WTC11 (cell line): ENCODE results near the gene STXBP5. TPM values are rescaled to one million over a fixed set of nuclear protein-coding genes. Genes with fewer than 3 reads are reported as not detected.
"Not testable (repeated sequence)": the region's sequence is repeated elsewhere in the genome, so short reads cannot be mapped to it uniquely, and the experiment has no call there.

ENCODE experiments used
- ATAC-seq: fragments of 200-7000 bp; cut with Tn5 transposase; 2 replicates; pipeline ENCODE4 v1.10.0; 2021; ENCODE audit warnings: mild to moderate bottlenecking, moderate library complexity
- CTCF ChIA-PET: fragments of 300-600 bp; sonication (Branson Sonifier 250); formaldehyde crosslinking; loops from one replicate; lab custom pipeline; 2021; ENCODE audit warnings: antibody characterized with exemption; lab: Charles Lee
- POLR2A ChIA-PET: fragments of 350-600 bp; sonication (Branson Sonifier 250); formaldehyde crosslinking; loops from one replicate; lab custom pipeline; 2021; ENCODE audit warnings: antibody characterized with exemption; lab: Charles Lee
- DNase-seq: peaks from one replicate; pipeline ENCODE4 v3.0.0; 2021; ENCODE audit warnings: low spot score
- H3K27ac Mint-ChIP-seq: 2 replicates; pipeline ENCODE4 v1.8.0; 2021; ENCODE audit warnings: mixed read lengths
- H3K27me3 Mint-ChIP-seq: 2 replicates; pipeline ENCODE4 v1.8.0; 2021; ENCODE audit warnings: low read depth, mild to moderate bottlenecking, moderate library complexity, mixed read lengths
- H3K36me3 Mint-ChIP-seq: 2 replicates; pipeline ENCODE4 v1.8.0; 2021; ENCODE audit warnings: mixed read lengths
- H3K4me1 Mint-ChIP-seq: 2 replicates; pipeline ENCODE4 v1.8.0; 2022; ENCODE audit warnings: mixed read lengths
- H3K4me3 Mint-ChIP-seq: 2 replicates; pipeline ENCODE4 v1.8.0; 2021; ENCODE audit warnings: mild to moderate bottlenecking, moderate library complexity, mixed read lengths
- H3K9me3 Mint-ChIP-seq: 2 replicates; pipeline ENCODE4 v1.8.0; 2021; ENCODE audit warnings: mixed read lengths
- CREB1 ChIP-seq: sonication (generic); formaldehyde crosslinking; IDR thresholded peaks from 2 replicates; pipeline ENCODE4 v1.8.0; 2023; ENCODE audit warnings: mild to moderate bottlenecking, missing genetic modification reagents
- HMGXB4 ChIP-seq: sonication (generic); formaldehyde crosslinking; IDR thresholded peaks from 2 replicates; pipeline ENCODE4 v1.8.1; 2023; ENCODE audit warnings: mild to moderate bottlenecking, moderate library complexity, missing genetic modification reagents
- NR2C2 ChIP-seq: sonication (generic); formaldehyde crosslinking; IDR thresholded peaks from 2 replicates; pipeline ENCODE4 v1.8.0; 2022; ENCODE audit warnings: mild to moderate bottlenecking, missing genetic modification reagents
- SP1 ChIP-seq: sonication (generic); formaldehyde crosslinking; conservative IDR thresholded peaks from 2 replicates; pipeline ENCODE4 v1.8.1; 2022; ENCODE audit warnings: missing genetic modification reagents
- TP53 ChIP-seq: sonication (generic); formaldehyde crosslinking; IDR thresholded peaks from 2 replicates; pipeline ENCODE4 v1.8.1; 2023; ENCODE audit warnings: mild to moderate bottlenecking, missing genetic modification reagents
- ZNF121 ChIP-seq: sonication (generic); formaldehyde crosslinking; IDR thresholded peaks from 2 replicates; pipeline ENCODE4 v1.8.0; 2023; ENCODE audit warnings: missing genetic modification reagents
- ZNF263 ChIP-seq: sonication (generic); formaldehyde crosslinking; IDR thresholded peaks from 2 replicates; pipeline ENCODE4 v1.8.1; 2022; ENCODE audit warnings: low read depth, mild to moderate bottlenecking, moderate library complexity, missing genetic modification reagents
- ZNF317 ChIP-seq: sonication (generic); formaldehyde crosslinking; IDR thresholded peaks from 2 replicates; pipeline ENCODE4 v1.8.1; 2023; ENCODE audit warnings: low read depth, mild to moderate bottlenecking, moderate library complexity, missing genetic modification reagents, borderline replicate concordance
- ZNF416 ChIP-seq: fragments of 250-450 bp; sonication (Bioruptor Pico); IDR thresholded peaks from 2 replicates; pipeline ENCODE4 v1.9.0; 2021; ENCODE audit warnings: mild to moderate bottlenecking, inconsistent platforms
- total RNA-seq: library from RNA; stranded (reverse); gene quantifications from 3 replicates; pipeline ENCODE4 v1.2.3, GENCODE V29; 2021
- TF ChIP-seq, protein P1 (sequence below): sonication (generic); formaldehyde crosslinking; IDR thresholded peaks from 2 replicates; pipeline ENCODE4 v1.8.1; 2023; ENCODE audit warnings: mild to moderate bottlenecking, missing genetic modification reagents
- TF ChIP-seq, protein P2 (sequence below): sonication (generic); formaldehyde crosslinking; conservative IDR thresholded peaks from 2 replicates; pipeline ENCODE4 v1.8.1; 2022; ENCODE audit warnings: mild to moderate bottlenecking, missing genetic modification reagents
- TF ChIP-seq, protein P3 (sequence below): sonication (generic); formaldehyde crosslinking; IDR thresholded peaks from 2 replicates; pipeline ENCODE4 v1.8.1; 2022; ENCODE audit warnings: missing genetic modification reagents, borderline replicate concordance
- TF ChIP-seq, protein P4 (sequence below): fragments of 250-450 bp; sonication (Bioruptor Pico); conservative IDR thresholded peaks from 2 replicates; pipeline ENCODE4 v1.9.0; 2021; ENCODE audit warnings: mild to moderate bottlenecking
- TF ChIP-seq, protein P5 (sequence below): sonication (generic); formaldehyde crosslinking; IDR thresholded peaks from 2 replicates; pipeline ENCODE4 v1.8.0; 2022; ENCODE audit warnings: mild to moderate bottlenecking, missing genetic modification reagents

The STXBP5 gene
- total RNA-seq, 1 experiment from 2014 or later = 13.2 TPM

DNA sequence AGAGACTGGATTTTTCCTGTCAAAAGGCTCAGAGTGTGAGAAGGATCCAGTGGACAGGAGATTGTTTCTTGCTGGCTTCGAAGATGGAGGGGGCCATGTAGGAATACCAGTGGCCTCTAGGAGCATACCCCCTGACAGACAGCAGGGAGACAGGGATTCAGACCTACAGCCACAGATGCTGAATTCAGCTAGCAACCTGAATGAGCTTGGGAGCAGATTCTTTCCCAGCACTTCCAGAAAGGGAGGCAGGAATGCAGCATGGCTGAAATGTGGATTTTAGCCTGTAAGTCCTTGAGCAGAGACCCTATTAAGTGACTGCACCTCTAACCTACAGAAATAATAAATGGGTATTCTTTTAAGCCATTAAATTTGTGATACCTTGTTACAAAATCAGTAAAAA, 44.6 kb downstream of the STXBP5 start:
- CTCF ChIA-PET = interaction anchor here (1.3 kb wide), 1 partner anchor 44 kb away, joined by 3 read pairs; no protein-coding TSS in a partner anchor
- POLR2A ChIA-PET = no interaction called here
- TF ChIP-seq ZNF263 (CRISPR knock-in tag) (no peak), ZNF317 (CRISPR knock-in tag) (no peak), ZNF416 (CRISPR knock-in tag) (no peak), TP53 (CRISPR knock-in tag) (no peak), HMGXB4 (CRISPR knock-in tag) (no peak)
- TF ChIP-seq, protein P1, sequence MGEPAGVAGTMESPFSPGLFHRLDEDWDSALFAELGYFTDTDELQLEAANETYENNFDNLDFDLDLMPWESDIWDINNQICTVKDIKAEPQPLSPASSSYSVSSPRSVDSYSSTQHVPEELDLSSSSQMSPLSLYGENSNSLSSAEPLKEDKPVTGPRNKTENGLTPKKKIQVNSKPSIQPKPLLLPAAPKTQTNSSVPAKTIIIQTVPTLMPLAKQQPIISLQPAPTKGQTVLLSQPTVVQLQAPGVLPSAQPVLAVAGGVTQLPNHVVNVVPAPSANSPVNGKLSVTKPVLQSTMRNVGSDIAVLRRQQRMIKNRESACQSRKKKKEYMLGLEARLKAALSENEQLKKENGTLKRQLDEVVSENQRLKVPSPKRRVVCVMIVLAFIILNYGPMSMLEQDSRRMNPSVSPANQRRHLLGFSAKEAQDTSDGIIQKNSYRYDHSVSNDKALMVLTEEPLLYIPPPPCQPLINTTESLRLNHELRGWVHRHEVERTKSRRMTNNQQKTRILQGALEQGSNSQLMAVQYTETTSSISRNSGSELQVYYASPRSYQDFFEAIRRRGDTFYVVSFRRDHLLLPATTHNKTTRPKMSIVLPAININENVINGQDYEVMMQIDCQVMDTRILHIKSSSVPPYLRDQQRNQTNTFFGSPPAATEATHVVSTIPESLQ = no peak
- TF ChIP-seq, protein P2, sequence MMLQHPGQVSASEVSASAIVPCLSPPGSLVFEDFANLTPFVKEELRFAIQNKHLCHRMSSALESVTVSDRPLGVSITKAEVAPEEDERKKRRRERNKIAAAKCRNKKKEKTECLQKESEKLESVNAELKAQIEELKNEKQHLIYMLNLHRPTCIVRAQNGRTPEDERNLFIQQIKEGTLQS (CRISPR knock-in tag) = no peak
- TF ChIP-seq, protein P3, sequence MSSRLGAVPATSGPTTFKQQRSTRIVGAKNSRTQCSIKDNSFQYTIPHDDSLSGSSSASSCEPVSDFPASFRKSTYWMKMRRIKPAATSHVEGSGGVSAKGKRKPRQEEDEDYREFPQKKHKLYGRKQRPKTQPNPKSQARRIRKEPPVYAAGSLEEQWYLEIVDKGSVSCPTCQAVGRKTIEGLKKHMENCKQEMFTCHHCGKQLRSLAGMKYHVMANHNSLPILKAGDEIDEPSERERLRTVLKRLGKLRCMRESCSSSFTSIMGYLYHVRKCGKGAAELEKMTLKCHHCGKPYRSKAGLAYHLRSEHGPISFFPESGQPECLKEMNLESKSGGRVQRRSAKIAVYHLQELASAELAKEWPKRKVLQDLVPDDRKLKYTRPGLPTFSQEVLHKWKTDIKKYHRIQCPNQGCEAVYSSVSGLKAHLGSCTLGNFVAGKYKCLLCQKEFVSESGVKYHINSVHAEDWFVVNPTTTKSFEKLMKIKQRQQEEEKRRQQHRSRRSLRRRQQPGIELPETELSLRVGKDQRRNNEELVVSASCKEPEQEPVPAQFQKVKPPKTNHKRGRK (CRISPR knock-in tag) = no peak
- TF ChIP-seq, protein P4, sequence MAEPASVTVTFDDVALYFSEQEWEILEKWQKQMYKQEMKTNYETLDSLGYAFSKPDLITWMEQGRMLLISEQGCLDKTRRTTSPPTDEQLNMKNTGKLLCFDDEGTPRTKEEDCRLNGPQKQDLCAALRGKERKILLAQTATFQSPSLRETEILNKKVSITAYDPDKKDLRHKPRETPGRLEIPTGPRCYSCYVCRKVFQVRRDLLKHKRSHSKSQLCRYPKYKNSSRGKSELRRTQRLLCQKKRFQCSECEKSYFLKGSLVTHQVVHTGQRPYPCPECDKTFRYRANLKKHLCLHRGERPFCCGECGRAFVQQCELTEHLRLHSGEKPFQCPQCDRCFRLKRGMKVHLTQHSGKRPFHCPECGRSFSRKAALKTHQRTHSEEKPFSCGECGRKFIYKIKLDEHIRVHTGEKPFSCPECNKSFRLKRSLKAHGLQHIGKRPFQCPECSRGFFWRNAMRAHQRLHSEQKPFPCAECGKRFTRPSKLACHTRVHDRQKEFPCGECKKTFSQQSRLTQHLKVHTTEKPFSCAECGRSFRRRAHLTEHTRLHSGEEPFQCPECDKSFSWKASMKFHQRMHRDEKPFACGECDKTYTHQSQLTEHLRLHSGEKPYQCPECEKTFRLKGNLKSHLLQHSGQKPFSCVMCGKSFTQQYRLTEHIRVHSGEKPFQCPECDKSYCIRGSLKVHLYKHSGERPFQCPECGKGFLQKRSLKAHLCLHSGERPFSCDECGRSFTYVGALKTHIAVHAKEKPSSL (CRISPR knock-in tag) = no peak
- TF ChIP-seq, protein P5, sequence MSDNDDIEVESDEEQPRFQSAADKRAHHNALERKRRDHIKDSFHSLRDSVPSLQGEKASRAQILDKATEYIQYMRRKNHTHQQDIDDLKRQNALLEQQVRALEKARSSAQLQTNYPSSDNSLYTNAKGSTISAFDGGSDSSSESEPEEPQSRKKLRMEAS (CRISPR knock-in tag) = no peak
- H3K27ac Mint-ChIP-seq = peak overlapping the region; percentile 63
- H3K9me3 Mint-ChIP-seq = peaks cover 19% of the 10 kb centered on the region
- DNase-seq (peak; percentile 13), ATAC-seq (peak; percentile 91)
- H3K27me3 Mint-ChIP-seq = no peaks in the 10 kb centered on the region
- peaks cover 44% of the 10 kb centered on the region for H3K36me3 Mint-ChIP-seq
- H3K4me3 Mint-ChIP-seq = no peak overlapping the region
- H3K4me1 Mint-ChIP-seq = peaks cover 28% of the 10 kb centered on the region

DNA sequence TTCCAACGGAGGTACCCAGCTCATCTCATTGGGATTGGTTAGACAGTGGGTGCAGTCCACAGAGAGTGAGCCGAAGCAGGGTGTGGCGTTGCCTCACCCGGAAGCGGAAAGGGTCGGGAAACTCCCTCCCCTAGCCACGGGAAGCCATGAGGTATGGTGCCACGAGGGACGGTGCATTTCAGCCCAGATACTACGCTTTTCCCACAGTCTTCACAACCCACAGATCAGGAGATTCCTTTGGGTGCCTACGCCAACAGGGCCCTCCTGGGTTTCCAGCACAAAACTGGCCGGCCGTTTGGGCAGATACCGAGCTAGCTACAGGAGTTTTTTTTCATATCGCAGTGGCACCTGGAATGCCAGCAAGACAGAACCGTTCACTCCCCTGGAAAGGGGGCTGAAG, 46.9 kb downstream of the STXBP5 start:
- CTCF ChIA-PET = interaction anchor here (0.7 kb wide), 1 partner anchor 39 kb away, joined by 4 read pairs; no protein-coding TSS in a partner anchor
- ATAC-seq = no peak
- POLR2A ChIA-PET = interaction anchor here (0.7 kb wide), 1 partner anchor 38 kb away, joined by 8 read pairs; no protein-coding TSS in a partner anchor
- no peaks in the 10 kb centered on the region for H3K27me3 Mint-ChIP-seq
- no peak overlapping the region for H3K27ac Mint-ChIP-seq
- H3K4me1 Mint-ChIP-seq = peaks cover 21% of the 10 kb centered on the region
- peaks cover 50% of the 10 kb centered on the region for H3K36me3 Mint-ChIP-seq
- H3K4me3 Mint-ChIP-seq = no peak overlapping the region
- DNase-seq = no peak
- peaks cover 27% of the 10 kb centered on the region for H3K9me3 Mint-ChIP-seq
- TF ChIP-seq NR2C2 (CRISPR knock-in tag) (no peak), CREB1 (CRISPR knock-in tag) (no peak), ZNF121 (CRISPR knock-in tag) (no peak), SP1 (no peak), ZNF416 (CRISPR knock-in tag) (no peak)

DNA sequence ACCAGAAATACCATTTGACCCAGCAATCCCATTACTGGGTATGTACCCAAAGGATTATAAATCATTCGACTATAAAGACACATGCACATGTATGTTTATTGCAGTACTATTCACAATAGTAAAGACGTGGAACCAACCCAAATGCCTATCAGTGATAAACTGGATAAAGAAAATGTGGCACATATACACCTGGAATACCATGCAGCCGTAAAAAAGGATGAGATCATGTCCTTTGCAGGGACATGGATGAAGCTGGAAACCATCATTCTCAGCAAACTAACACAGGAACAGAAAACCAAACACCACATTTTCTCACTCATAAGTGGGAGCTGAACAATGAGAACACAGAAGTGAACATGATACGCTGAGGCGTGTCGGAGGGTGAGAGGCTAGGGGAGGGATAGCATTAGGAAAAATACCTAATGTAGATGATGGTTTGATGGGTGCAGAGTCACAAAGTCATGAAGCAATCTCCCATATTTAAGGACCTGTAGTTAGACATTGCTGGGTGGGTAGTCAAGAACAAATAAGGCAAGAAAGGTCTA, 50.8 kb downstream of the STXBP5 start:
- H3K36me3 Mint-ChIP-seq = peaks cover 42% of the 10 kb centered on the region
- H3K4me1 Mint-ChIP-seq, POLR2A ChIA-PET, DNase-seq, CTCF ChIA-PET, H3K4me3 Mint-ChIP-seq, ATAC-seq, H3K27me3 Mint-ChIP-seq, H3K27ac Mint-ChIP-seq: not testable (repeated sequence)
- H3K9me3 Mint-ChIP-seq = peaks cover 27% of the 10 kb centered on the region
